IPS DF 4.7 (cell line): ENCODE results near the gene STX10.

Experiments used
- DNase-seq: peaks from one replicate; pipeline ENCODE4 v3.0.0-alpha.2; 2013; ENCODE audit warnings: low spot score; ENCODE audit errors: extremely low read depth

STX10 gene

GRCh38 chr19:13100031-13100588 is 50.1 kb downstream of the STX10 start:
- no peak for DNase-seq

DNA sequence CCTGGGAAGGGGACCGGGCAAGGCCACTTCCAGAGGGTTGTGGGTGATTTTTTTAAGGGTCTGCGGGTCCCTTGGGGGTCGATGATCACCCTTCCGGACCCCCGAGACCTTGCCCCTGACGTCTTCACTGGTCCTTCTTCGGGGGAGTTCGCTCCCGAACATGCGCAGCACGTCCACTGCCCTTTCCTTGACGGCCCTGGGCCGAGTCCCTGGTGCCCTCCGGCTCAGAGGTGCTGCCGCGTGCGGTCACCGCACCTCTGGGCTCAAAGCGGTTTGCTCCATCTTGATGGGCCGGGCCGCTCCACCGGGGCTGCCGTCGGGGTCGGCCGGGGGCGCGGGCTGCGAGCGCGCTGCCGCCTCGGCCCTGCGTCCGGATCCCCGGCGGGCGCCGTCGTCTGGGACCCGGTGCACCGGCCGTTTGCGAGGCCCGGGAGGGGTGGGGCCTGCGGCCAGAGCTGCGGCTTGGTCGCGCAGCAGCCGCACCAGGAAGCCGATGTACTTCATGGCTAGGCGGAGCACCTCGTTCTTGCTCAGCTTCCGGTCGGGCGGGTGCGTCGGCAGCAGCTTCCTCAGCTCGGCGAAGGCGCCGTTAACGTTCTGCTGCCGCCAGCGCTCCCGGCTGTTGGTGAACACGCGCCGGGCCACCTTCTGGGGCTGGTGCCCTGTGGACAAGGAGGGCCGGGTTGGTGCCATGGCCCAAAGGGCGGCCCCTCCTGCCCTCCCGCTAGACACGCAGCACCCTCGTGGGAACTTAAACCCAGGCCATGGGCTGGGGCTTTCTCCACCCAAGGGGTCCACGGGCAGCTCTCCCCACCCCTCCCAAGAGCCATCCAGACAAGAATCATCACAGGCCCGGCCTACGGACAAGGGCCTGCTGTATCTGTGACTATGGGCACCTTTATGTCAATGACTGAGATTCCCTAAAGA is 50.8 kb downstream of the STX10 start:
- no peak for DNase-seq

- no peak for DNase-seq
Observed at GRCh38 chr19:13098277-13099072, 51.7 kb downstream of the STX10 start.

DNA sequence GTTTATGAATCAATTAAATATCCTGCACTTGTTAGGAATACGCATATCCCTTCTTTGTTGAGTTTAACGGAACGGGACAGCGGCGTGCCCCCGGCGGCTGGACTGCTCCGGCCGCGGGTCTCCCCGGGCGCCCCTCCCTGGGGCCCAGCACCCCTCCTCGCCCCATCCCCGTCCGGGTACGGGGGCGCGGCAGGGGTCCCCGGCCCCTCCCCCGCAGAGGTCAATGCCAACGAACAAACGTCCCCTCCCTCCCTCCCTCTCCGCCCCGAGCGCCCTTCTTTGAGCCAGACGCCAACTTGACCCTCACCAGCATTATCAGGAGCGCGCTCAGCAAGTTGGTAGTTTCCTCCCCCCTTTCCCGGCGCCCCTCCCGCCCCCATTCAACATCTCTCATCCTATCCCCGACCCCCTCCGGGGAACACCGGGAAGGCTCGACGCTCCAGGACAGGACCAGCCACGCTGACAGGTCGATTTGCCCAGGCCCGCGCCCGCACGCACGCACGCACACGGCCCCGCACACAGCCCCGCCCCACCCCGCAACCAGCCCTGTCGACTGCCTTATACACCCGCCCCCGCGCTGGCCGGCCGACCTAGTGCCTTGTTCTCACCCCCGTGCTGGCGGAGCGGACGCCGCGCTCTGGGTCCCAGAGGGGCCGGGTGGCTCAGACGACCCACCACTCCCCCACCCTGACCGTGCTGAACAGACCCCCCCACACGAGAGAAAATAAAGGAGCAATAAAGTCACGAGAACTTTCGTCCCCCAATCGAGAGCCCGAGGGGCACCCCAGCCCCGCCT is 52.5 kb downstream of the STX10 start:
- DNase-seq = no peak

DNA sequence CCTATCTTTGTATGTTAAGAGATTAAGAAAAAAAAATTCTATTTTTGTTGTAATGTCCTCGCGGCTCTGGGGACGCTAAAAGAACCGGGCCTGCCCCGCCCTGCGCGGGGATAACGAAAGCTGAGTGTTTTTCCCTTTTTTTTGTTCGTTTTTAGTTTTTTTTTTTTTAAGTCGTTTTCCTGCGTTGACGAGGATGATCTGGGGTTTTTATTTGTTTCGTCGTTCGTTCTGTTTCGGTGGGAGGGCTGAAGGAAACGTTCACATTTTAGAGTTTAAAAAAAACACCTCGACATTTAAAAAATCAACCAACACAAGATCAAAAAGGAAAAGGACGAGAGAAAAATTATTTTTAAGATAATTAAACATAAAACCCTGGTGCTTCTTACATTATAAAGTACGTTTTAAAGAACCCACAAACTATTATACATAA is 53.1 kb downstream of the STX10 start:
- DNase-seq = no peak

- DNase-seq = no peak
Observed at GRCh38 chr19:13095934-13096927, 53.9 kb downstream of the STX10 start.

- DNase-seq = no peak
Observed at GRCh38 chr19:13095393-13095784, 54.8 kb downstream of the STX10 start.

DNA sequence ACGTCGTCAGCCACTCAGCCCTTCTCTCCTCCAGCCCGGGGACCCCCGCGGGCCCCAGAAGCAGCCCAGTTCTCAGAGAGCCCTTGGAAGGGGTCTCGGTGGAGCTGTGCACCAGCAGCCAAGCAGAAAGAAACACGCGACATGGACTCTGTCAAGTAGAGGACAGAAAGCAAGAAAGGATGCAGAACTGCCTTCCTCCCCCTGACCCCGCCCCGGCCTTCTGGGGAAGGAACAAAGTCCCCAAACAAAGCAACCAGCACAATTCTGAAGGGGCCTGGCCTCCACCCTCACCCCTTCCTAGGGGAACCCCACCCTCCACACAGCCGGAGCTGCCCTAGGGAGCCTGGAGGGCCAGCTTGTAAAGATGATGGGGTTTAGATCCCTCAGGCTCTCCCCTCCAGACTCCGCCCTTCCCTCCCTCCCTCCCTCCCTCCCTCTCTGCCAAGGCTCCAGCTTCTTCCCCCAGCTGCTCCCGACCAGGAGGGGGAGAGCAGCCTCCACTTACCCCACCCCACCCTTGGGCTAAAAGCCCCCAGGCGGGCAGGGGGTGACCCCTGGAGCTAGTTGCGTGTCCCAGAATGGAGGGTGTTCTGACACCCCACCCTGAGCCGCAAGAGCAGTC is 55.3 kb downstream of the STX10 start:
- no peak for DNase-seq

DNA sequence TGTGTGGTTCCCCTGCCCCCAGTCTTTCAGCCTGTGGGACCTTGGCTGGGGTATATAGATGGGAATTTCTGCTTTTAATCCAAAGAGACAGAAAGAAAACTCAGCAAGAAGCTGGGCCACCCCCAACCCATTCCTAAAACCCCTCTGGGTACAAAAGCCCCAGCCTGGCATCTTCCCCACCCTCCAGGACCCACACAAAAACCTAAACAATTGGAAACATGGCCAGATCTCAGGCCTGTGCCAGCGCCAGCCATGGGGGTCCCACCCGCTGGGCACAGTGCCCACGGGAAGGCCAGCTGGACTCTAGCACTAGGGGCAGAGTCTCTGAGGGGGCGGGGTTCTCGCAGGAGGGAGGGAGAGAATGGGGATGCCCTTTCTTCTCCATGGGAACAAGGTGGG is 56.1 kb downstream of the STX10 start:
- DNase-seq = no peak
